ENCODE measurements around the gene PCNX2. TPM values are rescaled to one million over a fixed set of nuclear protein-coding genes. Genes with fewer than 3 reads are reported as not detected.

The PCNX2 gene
- total RNA-seq, 2 donors from 2014 or later: 8.4 to 23.2 TPM

- intact Hi-C loops (cut with DNase I): no loop called here
These were observed 190.3 kb downstream of the PCNX2 start for GRCh38 chr1:233105225-233105624.

GRCh38 chr1:233102341-233102740 is 193.2 kb downstream of the PCNX2 start:
- no peak for DNase-seq (ENCODE audit: low spot score)
- no peaks in the 10 kb centered on the region for H3K27me3 ChIP-seq (replicated peaks; ENCODE audit: insufficient read depth)
- no peak for TF ChIP-seq POLR2AphosphoS5 (IDR thresholded peaks at IDR 0.05)
- TF ChIP-seq, protein P1, sequence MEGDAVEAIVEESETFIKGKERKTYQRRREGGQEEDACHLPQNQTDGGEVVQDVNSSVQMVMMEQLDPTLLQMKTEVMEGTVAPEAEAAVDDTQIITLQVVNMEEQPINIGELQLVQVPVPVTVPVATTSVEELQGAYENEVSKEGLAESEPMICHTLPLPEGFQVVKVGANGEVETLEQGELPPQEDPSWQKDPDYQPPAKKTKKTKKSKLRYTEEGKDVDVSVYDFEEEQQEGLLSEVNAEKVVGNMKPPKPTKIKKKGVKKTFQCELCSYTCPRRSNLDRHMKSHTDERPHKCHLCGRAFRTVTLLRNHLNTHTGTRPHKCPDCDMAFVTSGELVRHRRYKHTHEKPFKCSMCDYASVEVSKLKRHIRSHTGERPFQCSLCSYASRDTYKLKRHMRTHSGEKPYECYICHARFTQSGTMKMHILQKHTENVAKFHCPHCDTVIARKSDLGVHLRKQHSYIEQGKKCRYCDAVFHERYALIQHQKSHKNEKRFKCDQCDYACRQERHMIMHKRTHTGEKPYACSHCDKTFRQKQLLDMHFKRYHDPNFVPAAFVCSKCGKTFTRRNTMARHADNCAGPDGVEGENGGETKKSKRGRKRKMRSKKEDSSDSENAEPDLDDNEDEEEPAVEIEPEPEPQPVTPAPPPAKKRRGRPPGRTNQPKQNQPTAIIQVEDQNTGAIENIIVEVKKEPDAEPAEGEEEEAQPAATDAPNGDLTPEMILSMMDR (IDR thresholded peaks at IDR 0.05): no peak
- TF ChIP-seq POLR2A (IDR thresholded peaks at IDR 0.05): no peak
- H3K9me3 ChIP-seq: no peaks in the 10 kb centered on the region
- intact Hi-C loops (cut with DNase I): no loop called here
- no peak overlapping the region for H3K27ac ChIP-seq
- 91% methylated on average over 2 of the region's 2 CpGs for WGBS
- H3K36me3 ChIP-seq: no peaks in the 10 kb centered on the region
- no peak overlapping the region for H3K4me3 ChIP-seq
- H3K4me1 ChIP-seq (replicated peaks): no peaks in the 10 kb centered on the region

More at GRCh38 chr1:233105225-233105624, 190.3 kb downstream of the PCNX2 start:
- WGBS: 67% methylated on average over 1 of the region's 1 CpG
- no peak for DNase-seq (ENCODE audit: low spot score)
- H3K4me1 ChIP-seq (replicated peaks): no peaks in the 10 kb centered on the region
- no peaks in the 10 kb centered on the region for H3K27me3 ChIP-seq (replicated peaks; ENCODE audit: insufficient read depth)
- no peaks in the 10 kb centered on the region for H3K9me3 ChIP-seq
- TF ChIP-seq, protein P1 (IDR thresholded peaks at IDR 0.05): no peak
- TF ChIP-seq POLR2AphosphoS5 (IDR thresholded peaks at IDR 0.05) (no peak), POLR2A (IDR thresholded peaks at IDR 0.05) (no peak)
- H3K27ac ChIP-seq: no peak overlapping the region
- no peak overlapping the region for H3K4me3 ChIP-seq
- H3K36me3 ChIP-seq: no peaks in the 10 kb centered on the region

GRCh38 chr1:233097959-233098580 is 197.5 kb downstream of the PCNX2 start:
- Histone ChIP-seq H3K27ac (no peak overlapping the region), H3K27me3 (replicated peaks; ENCODE audit: insufficient read depth) (no peaks in the 10 kb centered on the region), H3K36me3 (no peaks in the 10 kb centered on the region), H3K4me1 (replicated peaks) (no peaks in the 10 kb centered on the region), H3K4me3 (no peak overlapping the region), H3K9me3 (no peaks in the 10 kb centered on the region)
- no peak for DNase-seq (ENCODE audit: low spot score)
- WGBS: 50% methylated on average over 1 of the region's 1 CpG
- intact Hi-C loops (cut with DNase I): no loop called here
- TF ChIP-seq POLR2A (IDR thresholded peaks at IDR 0.05): no peak
- TF ChIP-seq, protein P1 (IDR thresholded peaks at IDR 0.05): no peak
- no peak for TF ChIP-seq POLR2AphosphoS5 (IDR thresholded peaks at IDR 0.05)

GRCh38 chr1:233097546-233097945 is 198.0 kb downstream of the PCNX2 start:
- H3K36me3 ChIP-seq: no peaks in the 10 kb centered on the region
- no peaks in the 10 kb centered on the region for H3K9me3 ChIP-seq
- DNase-seq (ENCODE audit: low spot score): no peak
- intact Hi-C loops (cut with DNase I): no loop called here
- TF ChIP-seq POLR2A (IDR thresholded peaks at IDR 0.05) (no peak), POLR2AphosphoS5 (IDR thresholded peaks at IDR 0.05) (no peak)
- TF ChIP-seq, protein P1 (IDR thresholded peaks at IDR 0.05): no peak
- no peak overlapping the region for H3K27ac ChIP-seq
- no peak overlapping the region for H3K4me3 ChIP-seq
- H3K27me3 ChIP-seq (replicated peaks; ENCODE audit: insufficient read depth): no peaks in the 10 kb centered on the region
- 95% methylated on average over 3 of the region's 3 CpGs for WGBS
- no peaks in the 10 kb centered on the region for H3K4me1 ChIP-seq (replicated peaks)

- no peak for DNase-seq (ENCODE audit: low spot score)
- Histone ChIP-seq H3K36me3 (no peaks in the 10 kb centered on the region), H3K9me3 (no peaks in the 10 kb centered on the region), H3K4me3 (no peak overlapping the region), H3K27me3 (replicated peaks; ENCODE audit: insufficient read depth) (no peaks in the 10 kb centered on the region), H3K27ac (no peak overlapping the region), H3K4me1 (replicated peaks) (no peaks in the 10 kb centered on the region)
- 89% methylated on average over 1 of the region's 1 CpG for WGBS
- intact Hi-C loops (cut with DNase I): no loop called here
- TF ChIP-seq, protein P1 (IDR thresholded peaks at IDR 0.05): no peak
- TF ChIP-seq POLR2A (IDR thresholded peaks at IDR 0.05) (no peak), POLR2AphosphoS5 (IDR thresholded peaks at IDR 0.05) (no peak)
These were observed 200.8 kb downstream of the PCNX2 start for GRCh38 chr1:233094691-233095090.

All from prostate gland (tissue), 2 donors.